HG03354 (cell line): Measurements from ENCODE around the gene HOXA2.

ENCODE experiments used
- ATAC-seq: cut with Tn5 transposase; IDR thresholded peaks from one replicate; pipeline ENCODE4 v1.9.1; 2021; ENCODE audit warnings: mild to moderate bottlenecking; ENCODE audit not compliant: unreplicated experiment, poor library complexity, severe bottlenecking

The HOXA2 gene

DNA sequence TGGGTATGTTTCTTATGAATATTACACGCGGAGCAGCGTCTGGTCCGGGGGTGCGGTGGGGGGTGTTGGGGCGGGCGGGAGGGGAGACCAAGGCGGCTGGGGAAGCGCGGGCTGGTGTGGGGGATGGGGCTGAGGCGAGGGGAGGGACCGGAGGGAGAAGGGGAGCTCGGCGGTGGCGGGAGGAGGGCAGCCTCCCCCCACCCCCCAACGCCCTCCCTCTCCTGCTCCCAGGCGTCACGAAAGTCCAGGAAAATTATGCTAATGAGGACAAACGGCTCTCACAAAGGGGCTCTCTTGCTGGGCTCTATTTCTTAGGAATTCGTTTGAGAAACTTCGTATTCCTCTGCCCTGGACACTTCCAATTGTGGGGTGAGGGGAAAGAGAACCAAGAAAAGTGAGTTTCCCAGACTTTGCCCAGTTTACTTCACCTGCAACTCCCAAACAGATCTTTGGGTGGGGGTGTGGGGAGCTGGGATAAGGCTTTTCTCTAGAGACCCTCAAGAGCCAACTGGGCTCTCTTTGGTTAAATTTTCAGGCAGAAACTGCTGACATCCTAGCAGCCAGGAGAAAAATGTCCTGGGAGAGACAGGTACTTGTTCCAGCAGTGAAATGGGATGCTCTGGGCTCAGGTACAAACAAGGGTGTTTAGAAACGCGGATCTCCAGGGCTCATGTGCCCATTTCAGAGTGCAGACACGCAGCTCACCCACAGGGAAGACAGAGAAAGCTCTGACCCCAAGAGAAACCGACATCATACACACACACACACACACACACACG lies 11.7 kb upstream of the HOXA2 start:
- no peak for ATAC-seq

DNA sequence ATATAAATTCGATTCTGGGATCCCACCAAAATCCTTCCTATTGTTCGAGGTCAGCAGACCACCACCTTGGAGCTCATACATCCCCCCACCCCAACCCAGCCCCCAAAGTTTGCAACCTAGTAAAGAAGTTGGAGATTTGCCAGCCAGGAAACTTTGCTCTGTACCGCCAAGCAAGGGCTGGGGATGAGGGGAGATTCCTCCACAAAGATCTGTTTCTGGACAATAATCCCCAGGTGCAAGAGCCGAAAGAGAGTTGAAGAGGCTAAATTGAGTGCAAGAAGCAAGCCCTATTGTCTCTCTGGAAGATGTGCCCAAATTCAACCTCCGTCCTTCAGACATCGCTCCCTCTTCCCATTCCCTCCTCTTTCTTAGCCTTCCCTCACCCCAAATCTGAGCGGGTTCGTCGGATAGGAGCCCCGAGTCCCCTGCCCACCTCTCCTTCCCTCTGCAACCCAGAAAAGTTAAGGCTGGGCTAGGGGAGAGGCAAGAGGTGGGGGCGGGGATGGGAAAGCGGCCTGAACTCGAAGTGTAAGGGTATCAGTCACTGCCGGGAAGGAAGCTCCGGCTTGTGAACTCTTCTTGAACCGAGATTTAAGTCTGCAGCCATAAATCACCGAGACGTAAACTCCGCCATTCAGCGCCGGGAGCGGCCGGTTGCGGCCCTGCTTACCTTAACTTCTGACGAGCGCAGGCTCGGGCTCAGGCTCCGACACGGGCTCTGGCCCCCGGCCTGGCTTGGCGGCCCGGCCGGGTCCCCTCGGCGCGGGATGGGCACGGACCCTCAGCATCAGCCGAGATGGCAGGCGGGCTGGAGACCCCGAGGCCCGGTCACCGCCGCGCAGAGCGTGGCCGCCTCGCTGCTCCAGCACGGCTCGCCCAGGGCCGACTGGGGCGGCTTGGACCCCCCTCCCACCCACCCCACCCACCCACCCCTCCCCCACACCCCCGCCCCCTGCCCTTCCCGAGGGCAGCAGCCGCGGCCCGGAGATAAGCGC lies 10.8 kb upstream of the HOXA2 start:
- ATAC-seq, result no peak

DNA sequence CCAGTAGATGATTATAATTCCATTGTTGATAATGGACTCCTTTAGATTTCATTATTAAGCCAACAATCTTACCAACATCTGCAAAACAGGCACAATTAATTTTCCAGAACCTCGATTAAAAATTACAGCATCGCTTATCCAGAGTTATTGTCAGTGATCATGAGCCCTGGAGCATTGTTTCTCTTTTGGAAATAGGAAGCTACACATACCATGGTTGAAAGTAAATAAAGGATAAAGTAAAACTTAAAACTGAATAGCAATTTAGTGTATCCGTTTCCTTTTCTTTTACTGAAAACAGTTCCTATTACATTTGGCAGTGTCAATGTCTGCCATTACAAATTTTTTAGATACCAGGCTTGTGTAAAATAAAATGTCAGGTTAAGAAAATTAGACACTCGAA lies 9.9 kb upstream of the HOXA2 start:
- no peak for ATAC-seq

DNA sequence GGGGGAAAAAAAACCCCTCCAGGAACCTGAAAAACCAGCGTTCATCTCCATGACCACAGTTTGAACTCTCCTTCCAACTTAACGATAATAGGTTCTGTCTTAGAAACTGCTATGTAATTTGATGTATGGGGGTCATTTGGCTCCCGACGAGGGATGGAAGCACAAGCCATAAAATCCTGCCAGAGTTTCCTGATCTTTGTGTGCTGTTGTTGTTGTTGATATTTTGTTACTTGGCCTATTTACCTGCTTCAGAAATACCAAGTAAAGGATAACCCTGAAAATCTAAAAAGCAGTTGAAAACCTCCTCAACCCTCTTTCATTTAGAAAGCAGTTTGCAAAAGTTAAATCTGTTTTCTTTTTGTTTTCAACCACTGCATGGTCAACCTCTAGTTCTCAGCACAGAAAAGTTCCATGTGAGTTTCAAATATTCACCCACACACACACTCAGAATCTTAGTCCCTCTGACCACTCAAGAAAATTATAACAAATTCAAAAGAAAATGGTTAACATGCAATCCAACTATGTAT lies 9.3 kb upstream of the HOXA2 start:
- ATAC-seq, result no peak

DNA sequence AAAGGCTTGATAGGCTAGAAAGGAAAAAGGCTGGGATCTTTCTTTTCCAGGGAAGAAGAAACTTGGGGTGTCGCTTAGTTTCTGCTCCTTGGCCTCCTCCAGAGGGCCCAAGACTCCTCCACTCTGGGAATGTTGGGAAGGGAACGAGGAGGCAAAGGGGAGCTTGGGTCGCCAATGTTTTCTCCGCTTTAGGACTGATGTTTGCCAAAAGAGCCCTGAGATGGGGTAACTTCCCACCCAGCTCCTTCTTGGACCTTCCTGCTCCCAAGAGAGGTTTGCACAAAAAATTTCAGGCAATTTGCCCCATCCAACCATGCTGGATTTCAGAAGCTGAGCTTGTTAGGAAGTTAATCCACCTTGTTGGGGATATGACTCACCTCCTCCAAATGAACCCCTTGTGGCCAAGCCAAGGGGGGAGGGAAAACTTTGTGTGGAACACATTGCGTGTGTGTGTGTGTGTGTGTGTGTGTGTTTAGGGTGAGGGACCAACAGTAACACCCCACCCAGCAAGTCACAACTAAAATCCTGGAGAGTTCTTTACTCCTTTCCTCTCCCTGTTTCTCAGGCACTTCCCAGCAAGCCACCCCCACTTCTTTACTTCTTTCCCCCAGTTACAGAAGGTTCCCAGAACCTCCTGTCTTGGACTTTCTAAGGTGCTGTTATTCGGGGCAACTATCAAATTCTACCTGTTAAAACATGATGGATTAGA lies 8.7 kb upstream of the HOXA2 start:
- no peak for ATAC-seq

DNA sequence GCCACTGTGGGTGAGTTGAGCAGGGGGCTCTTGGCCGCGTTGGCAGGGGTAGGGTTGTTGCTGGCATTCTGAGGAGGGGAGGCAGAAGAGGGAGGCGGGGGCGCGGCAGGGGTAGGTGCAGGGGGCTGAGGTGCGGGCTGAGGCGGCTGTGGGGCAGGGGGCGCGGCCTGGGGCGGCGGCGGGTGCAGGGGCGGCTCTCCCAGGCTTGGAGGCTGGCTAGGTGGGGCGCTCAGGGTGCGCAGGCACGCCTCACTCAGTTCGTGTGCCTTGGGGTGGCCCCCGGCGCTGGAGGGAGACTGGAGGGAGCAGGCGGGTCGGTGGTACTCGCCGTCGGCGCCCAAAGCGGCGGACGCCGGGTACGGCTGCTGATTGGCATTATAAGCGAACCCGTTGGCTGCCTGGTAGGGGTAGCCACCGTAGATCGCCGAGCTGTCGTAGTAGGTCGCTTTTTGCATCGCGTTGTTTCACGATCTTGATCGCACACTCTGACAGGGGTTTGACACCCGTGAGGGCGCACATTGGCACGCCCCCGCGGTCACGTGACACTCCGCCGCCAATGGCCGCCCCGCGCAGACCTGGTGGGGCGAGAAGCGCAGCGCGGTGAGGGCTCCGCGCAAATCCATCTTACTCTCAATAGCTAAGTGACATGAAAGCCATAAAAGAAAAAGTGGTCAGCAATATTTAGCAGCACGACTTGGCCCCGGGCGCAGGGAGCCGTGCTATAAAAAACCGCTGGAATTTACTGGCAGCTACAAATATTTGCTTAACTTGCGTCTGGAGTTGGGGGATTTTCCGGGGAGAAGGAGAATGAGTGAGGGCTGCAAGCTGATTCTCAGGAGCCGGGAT lies 7.9 kb upstream of the HOXA2 start:
- ATAC-seq, result no peak

DNA sequence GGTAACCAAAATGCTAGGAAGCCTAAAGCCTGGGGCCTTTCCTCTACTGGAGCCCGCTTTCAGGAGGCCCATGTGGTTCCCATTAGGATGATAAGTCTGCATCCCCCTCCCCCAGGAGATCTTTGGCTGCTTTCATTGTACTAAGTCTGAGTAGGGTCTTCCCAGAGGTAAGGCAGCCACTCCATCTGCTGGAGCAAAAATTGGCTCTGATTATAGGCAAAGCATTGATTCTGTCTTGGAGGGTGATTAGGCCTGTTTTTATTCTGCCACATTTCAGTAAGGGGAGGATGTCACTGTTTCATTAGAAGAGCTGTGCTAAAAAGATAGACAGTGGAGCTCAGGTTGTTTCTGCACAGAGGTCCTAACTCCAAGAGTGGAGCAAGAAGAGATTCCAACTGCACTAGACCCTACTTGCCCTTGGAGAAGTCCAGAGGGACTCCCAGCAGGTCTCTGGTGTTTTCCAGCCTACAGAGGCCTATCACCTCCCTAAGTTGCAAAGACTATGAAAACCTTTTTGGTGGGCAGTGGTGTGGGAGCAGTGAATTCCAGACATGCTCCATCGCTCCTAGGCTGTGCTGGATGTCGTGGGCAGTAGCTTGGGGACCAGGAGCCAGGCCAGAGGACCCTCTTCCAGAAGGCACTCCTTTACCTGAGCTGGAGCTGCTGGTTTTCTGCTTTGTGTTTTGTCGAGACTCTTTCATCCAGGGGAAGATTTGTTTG lies 7.1 kb upstream of the HOXA2 start:
- ATAC-seq, result no peak

DNA sequence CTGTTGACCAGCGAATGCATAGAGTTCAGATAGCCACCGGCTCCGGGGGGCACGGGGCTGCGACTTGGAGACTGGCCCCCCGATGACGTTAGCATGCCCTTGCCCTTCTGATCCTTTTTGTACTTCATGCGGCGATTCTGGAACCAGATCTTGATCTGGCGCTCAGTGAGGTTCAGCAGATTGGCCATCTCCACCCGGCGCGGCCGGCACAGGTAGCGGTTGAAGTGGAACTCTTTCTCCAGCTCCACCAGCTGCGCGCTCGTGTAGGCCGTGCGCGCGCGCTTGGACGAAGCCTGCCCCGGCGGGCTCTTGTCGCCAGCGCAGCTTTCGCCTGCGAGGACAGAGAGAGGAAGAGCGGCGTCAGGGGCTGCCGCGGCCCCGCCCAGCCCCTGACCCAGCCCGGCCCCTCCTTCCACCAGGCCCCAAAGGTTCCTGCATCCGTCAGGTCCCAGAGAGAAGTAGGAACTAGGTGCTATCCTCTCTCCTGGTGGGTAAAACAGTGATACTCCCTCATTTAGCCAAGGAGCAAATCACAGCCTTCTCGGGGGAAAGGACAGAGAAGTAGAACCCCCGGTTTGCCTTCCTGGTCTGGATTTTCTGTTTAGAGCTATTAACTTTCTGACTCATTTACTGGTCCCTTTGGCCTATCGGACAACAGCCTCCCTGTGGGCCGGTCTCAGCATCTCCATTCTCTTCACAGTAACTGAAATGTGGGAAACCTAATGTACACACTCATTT lies 6.1 kb upstream of the HOXA2 start:
- ATAC-seq, result no peak

DNA sequence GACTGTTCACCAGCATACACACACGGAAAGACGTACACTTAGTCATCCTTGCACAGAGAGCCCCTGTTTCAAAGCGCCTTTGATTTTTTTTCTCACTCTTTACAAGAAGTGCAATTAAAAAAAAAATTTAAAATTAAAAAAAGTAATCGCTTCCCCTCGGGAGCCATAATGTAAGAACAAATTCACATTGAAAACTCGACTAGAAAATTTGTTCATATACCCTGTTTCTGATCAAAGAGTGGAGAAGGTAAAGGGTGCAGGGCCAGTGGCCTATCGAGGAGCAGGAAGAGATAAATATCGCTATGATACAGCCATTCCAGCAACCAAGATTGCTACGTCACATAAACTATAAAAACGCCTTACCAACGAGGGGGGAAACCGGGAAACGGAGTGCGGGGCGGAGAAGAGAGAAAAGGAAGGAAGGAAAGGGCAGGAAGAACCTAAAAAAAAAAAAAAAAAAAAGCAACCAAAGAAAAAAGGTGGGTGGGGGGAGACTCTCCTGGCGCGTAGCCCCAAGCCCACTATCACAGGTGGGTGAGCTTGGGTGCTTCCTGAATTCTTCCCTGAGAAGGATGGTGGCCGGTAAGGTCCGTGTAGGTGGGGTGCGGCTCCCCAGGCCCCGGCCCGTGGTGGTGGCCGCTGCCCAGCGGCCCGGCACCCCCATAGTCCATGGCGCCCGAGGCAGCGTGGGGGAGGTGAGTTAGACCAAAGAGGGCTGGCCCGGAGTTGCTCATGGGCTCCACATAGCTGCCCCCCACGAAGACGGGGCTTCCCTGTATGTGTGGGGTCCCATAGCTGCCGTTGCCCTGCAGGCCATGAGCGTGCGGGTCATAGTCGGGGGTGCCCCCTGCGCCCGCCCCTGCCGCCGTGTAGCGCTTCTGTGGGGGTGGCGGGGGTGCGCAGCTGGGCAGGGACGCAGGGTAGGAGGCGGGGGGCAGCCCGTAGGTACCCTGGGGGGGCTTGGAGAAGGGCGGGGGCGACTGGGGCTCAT lies 5.2 kb upstream of the HOXA2 start:
- no peak for ATAC-seq

DNA sequence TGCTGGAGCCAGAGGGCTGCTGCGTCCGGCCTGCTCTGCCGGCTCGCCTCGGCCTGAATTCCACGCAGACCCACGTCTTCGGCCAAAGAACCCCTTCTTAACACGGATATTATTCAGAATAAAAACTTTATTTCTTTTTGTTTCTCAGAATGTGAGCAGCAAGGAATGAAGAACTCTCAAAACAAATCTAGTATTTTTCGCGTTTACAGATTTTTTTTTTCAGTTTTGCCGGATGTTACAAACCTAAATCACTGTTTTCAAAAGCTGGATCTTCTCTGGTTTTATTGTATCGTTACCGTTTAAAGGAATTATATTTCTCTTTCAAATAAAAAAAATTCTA lies 4.4 kb upstream of the HOXA2 start:
- no peak for ATAC-seq

DNA sequence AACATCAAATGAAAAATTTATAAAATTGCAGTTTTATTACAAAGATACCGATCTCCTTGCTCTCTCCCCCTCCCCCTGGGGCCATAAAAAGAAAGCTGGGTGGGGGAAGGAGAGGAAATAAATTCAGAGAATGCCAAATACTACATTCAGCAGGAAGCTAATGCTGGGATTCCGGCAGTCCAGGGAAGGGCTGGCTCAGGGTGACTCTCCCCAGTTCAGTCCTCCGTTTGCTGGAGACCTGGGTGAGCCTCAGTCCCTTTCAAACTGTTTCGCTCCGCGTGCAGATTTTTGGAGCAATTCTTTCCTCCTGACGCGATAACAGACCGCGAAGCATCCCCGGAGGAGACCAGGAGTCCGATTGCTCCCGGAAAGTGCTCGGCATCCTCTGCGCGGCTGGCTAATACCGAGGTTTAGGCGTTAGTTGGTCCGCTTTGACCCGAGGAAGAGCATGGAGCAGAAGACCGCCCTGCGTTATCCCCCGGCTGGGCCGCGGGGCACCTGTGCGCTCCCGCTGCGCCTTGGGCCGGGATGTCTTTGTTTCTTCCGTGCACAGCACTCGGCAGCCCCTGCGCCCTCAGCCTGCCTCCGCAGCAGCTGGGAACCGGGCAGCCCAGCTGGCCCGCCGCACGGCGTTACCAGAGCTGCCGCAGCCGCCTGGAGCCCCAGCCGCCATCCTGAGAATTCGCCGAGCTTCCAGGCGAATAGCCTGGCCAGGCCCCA lies 3.9 kb upstream of the HOXA2 start:
- ATAC-seq, result no peak

DNA sequence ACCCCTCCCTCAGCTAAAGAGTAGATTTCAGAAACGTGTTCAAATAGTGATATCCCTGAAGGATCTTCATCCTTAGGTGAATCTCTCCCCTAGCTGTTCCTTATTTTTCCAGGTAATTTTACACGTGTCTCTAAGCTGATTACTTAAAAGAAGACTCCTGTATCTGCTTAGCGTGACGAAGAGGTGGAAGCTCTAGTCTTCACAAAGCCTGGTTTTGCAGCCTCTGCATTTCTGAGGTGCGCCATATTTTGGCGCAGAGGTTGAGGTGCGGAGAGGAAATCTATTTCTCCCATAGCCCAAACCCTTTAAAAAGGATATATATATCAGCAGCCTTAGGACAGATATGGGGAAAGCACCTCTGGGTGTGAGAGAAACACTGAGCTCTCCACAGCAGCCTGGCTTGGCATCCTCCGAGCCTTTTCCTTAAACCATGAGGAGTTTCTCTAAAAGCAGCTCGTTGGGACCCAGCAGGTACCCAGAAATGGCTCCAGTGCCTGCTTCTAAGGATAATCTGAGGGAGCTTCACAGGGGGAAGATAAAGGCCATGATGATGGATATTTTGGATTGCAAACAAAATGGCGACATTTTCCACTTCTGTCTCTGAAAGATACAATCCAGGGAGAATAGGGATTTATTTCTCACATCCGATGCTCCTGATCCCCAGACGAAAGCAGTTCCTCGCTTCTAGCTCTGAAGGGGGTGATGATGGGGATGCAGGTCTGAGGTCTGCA lies 3.0 kb upstream of the HOXA2 start:
- no peak for ATAC-seq

DNA sequence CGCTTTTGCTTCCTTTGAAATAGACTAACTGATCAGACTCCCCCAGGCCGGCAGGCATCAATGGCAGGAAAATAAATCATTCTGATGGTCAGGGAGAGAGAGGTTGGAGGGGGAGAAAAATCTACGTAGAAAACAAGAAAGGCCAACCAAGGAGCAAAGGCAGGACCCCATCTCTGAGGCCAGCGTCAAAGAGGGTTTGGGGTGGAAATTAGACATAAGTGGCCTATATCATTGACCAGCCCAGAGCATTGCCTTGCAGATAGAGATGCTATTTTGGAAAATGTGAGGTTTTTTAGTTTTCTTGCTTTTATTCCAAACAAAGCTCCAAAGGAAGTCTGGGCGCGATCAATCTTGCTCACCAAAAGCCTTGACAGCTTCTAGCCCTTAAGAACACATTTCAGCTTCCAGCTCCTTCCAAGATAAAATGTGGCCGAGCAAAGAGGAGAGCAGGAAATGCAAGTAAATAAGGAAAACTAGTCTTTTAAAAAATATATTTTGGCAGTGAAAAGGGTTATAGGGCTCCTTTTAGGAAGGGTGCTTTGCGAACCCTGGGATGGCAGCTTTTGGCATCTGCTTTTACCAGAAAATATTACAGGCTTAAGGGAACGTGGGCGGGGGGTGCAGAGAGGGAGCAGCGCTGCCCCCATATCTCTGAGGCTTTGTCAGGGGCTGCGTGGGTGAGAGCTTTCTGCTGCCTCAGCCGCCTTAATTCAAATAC lies 2.0 kb upstream of the HOXA2 start:
- no peak for ATAC-seq

DNA sequence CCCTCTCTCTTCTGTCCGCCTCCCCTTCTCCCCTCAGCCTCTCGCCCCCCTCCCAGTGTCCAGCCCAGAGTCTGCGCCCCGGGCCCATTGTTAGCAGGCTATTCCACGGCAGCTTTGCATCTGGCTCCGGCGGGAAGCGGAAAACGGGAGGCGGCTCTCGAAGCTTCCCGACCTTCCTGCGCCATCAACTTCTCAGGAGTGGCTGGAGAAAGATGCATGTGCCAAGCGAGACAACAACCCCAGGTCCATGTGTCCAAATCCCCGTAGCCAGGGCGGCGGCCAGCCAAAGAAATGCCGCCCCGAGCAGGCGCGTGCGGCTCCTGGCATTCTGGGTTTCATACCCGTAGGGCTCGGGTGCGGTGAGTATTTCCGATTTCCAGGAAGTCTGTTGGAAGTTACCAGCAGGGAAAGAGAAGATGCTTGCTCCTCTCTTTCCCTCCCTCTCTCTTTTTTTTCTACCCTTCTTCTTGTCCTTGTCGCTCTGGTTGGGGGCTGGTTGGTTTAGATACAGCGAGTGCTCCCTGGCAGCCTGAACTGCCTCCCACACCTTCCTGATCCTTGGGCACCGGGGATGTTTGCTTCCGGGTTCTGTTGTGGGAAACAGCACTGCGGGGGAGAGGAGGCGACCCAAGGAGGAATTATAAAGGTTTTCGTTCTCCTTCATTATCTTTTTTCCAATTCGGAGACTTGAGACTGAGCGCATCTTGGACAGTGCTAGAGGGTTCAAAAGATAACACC lies 1.2 kb upstream of the HOXA2 start:
- ATAC-seq, result no peak
